H9 (cell line): ENCODE measurements around the gene CDSN. TPM values are rescaled to one million over a fixed set of nuclear protein-coding genes. Genes with fewer than 3 reads are reported as not detected.

Experiments
- DNase-seq: peaks from one replicate; pipeline ENCODE4 v3.0.0-alpha.2; 2017
- H2AFZ ChIP-seq: one replicate; pipeline ENCODE4 v1.6.1; 2013; ENCODE audit warnings: mild to moderate bottlenecking, low read length, control low read depth, moderate library complexity
- H2AK5ac ChIP-seq: 2 replicates; pipeline ENCODE4 v1.6.1; 2013; ENCODE audit warnings: low read length, control low read depth, mixed read lengths; ENCODE audit not compliant: insufficient read length
- H2BK120ac ChIP-seq: one replicate; pipeline ENCODE4 v1.6.1; 2013; ENCODE audit warnings: low read depth, mild to moderate bottlenecking, low read length, control low read depth, inconsistent platforms; ENCODE audit not compliant: poor library complexity, severe bottlenecking
- H2BK12ac ChIP-seq: 2 replicates; pipeline ENCODE4 v1.6.1; 2013; ENCODE audit warnings: low read length, control low read depth, mixed read lengths, low read depth; ENCODE audit not compliant: insufficient read length
- H2BK15ac ChIP-seq: 2 replicates; pipeline ENCODE4 v1.6.1; 2013; ENCODE audit warnings: low read depth, low read length, control low read depth
- H2BK20ac ChIP-seq: one replicate; pipeline ENCODE4 v1.6.1; 2013; ENCODE audit warnings: low read depth, mild to moderate bottlenecking, low read length, control low read depth, inconsistent platforms; ENCODE audit not compliant: poor library complexity, severe bottlenecking
- H2BK5ac ChIP-seq: 2 replicates; pipeline ENCODE4 v1.6.1; 2013; ENCODE audit warnings: low read length, control low read depth, mixed read lengths; ENCODE audit not compliant: insufficient read length
- H3K14ac ChIP-seq: 2 replicates; pipeline ENCODE4 v1.6.1; 2013; ENCODE audit warnings: low read length, control low read depth; ENCODE audit not compliant: insufficient read depth
- H3K18ac ChIP-seq: 2 replicates; pipeline ENCODE4 v1.6.1; 2013; ENCODE audit warnings: low read depth, mild to moderate bottlenecking, mixed read lengths, low read length, control low read depth; ENCODE audit not compliant: insufficient read length
- H3K23ac ChIP-seq: 2 replicates; pipeline ENCODE4 v1.6.1; 2013; ENCODE audit warnings: low read length, control low read depth, mixed read lengths, low read depth; ENCODE audit not compliant: insufficient read length
- H3K23me2 ChIP-seq: 2 replicates; pipeline ENCODE4 v1.6.1; 2013; ENCODE audit warnings: low read depth, mild to moderate bottlenecking, mixed read lengths, low read length, control low read depth; ENCODE audit not compliant: insufficient read length, poor library complexity, severe bottlenecking
- H3K27ac ChIP-seq: 2 replicates; pipeline ENCODE4 v1.5.1; 2013; ENCODE audit warnings: low read length, control low read depth, mixed read lengths, low read depth; ENCODE audit not compliant: insufficient read length
- H3K27me3 ChIP-seq: 2 replicates; pipeline ENCODE4 v1.6.1; 2013; ENCODE audit warnings: low read length, control low read depth, inconsistent platforms; ENCODE audit not compliant: insufficient read depth
- H3K4ac ChIP-seq: 2 replicates; pipeline ENCODE4 v1.6.1; 2013; ENCODE audit warnings: low read depth, mild to moderate bottlenecking, control low read depth, inconsistent platforms, low read length, moderate library complexity
- H3K4me1 ChIP-seq: 2 replicates; pipeline ENCODE4 v1.6.1; 2013; ENCODE audit warnings: low read length, control low read depth, inconsistent platforms; ENCODE audit not compliant: insufficient read depth
- H3K4me2 ChIP-seq: 2 replicates; pipeline ENCODE4 v1.6.1; 2013; ENCODE audit warnings: low read length, control low read depth, mixed read lengths; ENCODE audit not compliant: insufficient read length, insufficient read depth
- H3K56ac ChIP-seq: 2 replicates; pipeline ENCODE4 v1.6.1; 2013; ENCODE audit warnings: low read depth, mild to moderate bottlenecking, mixed read lengths, low read length, control low read depth; ENCODE audit not compliant: insufficient read length
- H3K79me1 ChIP-seq: 2 replicates; pipeline ENCODE4 v1.6.1; 2013; ENCODE audit warnings: low read depth, mild to moderate bottlenecking, moderate library complexity, low read length, control low read depth, inconsistent platforms; ENCODE audit not compliant: insufficient read depth, poor library complexity, severe bottlenecking
- H3K79me2 ChIP-seq: 2 replicates; pipeline ENCODE4 v1.6.1; 2013; ENCODE audit warnings: low read length, control low read depth, inconsistent platforms; ENCODE audit not compliant: insufficient read depth
- H3K9ac ChIP-seq: 2 replicates; pipeline ENCODE4 v1.6.1; 2013; ENCODE audit warnings: low read length, control low read depth, mixed read lengths; ENCODE audit not compliant: insufficient read length; ENCODE audit errors: extremely low read depth
- H3K9me3 ChIP-seq: one replicate; pipeline ENCODE4 v1.6.1; 2013; ENCODE audit warnings: low read depth, low read length, inconsistent platforms; ENCODE audit not compliant: control insufficient read depth
- H3T11ph ChIP-seq: one replicate; pipeline ENCODE4 v1.6.1; 2013; ENCODE audit warnings: mild to moderate bottlenecking, low read length, control low read depth, inconsistent platforms
- H4K20me1 ChIP-seq: one replicate; pipeline ENCODE4 v1.6.1; 2013; ENCODE audit not compliant: control insufficient read depth, insufficient read length, insufficient read depth
- H4K5ac ChIP-seq: 2 replicates; pipeline ENCODE4 v1.6.1; 2013; ENCODE audit warnings: low read depth, mild to moderate bottlenecking, mixed read lengths, low read length, control low read depth; ENCODE audit not compliant: insufficient read length
- H4K8ac ChIP-seq: replicated peaks from 2 replicates; pipeline ENCODE4 v1.6.1; 2013; ENCODE audit warnings: low read length, control low read depth, mixed read lengths, low read depth; ENCODE audit not compliant: insufficient read length
- H4K91ac ChIP-seq: 2 replicates; pipeline ENCODE4 v1.6.1; 2013; ENCODE audit warnings: low read depth, mild to moderate bottlenecking, moderate library complexity, mixed read lengths, low read length, control low read depth; ENCODE audit not compliant: insufficient read length
- H3K27ac Mint-ChIP-seq, 3 experiments: 2 replicates in 2 of 3; 3 replicates in 1 of 3; pipeline ENCODE4 v1.8.0; 2020 to 2021; ENCODE audit warnings: mixed read lengths in 3 of 3, mild to moderate bottlenecking in 1 of 3, moderate library complexity in 1 of 3
- H3K27me3 Mint-ChIP-seq: 2 replicates; pipeline ENCODE4 v1.8.0; 2021; ENCODE audit warnings: low read depth, mild to moderate bottlenecking, moderate library complexity, mixed read lengths
- H3K36me3 Mint-ChIP-seq, 3 experiments: 2 replicates in 2 of 3; 3 replicates in 1 of 3; pipeline ENCODE4 v1.8.0; 2020 to 2021; ENCODE audit warnings: low read depth in 3 of 3, mixed read lengths in 3 of 3; ENCODE audit not compliant: insufficient read depth in 1 of 3
- H3K4me1 Mint-ChIP-seq, 2 experiments: 2 replicates each; pipeline ENCODE4 v1.8.0; 2020; ENCODE audit warnings: mixed read lengths in 2 of 2
- H3K4me3 Mint-ChIP-seq, 2 experiments: 2 replicates in 1 of 2; 3 replicates in 1 of 2; pipeline ENCODE4 v1.8.0; 2020 to 2021; ENCODE audit warnings: mild to moderate bottlenecking in 2 of 2, mixed read lengths in 2 of 2, moderate library complexity in 1 of 2
- H3K9me3 Mint-ChIP-seq, 2 experiments: 2 replicates in 1 of 2; 3 replicates in 1 of 2; pipeline ENCODE4 v1.8.0; 2020; ENCODE audit warnings: mild to moderate bottlenecking in 2 of 2, mixed read lengths in 2 of 2, moderate library complexity in 1 of 2
- CTCF ChIP-seq: fragments of 200-600 bp; sonication (generic); conservative IDR thresholded peaks from 3 replicates; pipeline ENCODE4 v1.8.0; 2021; ENCODE audit warnings: antibody characterized with exemption, mild to moderate bottlenecking
- WGBS: extraction: QIAGEN DNeasy Blood & Tissue Kit; methylation state at CpG from one replicate; pipeline ENCODE4 v1.1.7; 2013; ENCODE audit warnings: missing lambda C conversion rate, low lambda C conversion rate, mixed read lengths; ENCODE audit not compliant: insufficient read length; ENCODE audit errors: extremely low coverage; 5-methylcytosine and 5-hydroxymethylcytosine counted together
- total RNA-seq: library from RNA; stranded (reverse); gene quantifications from 2 replicates; pipeline ENCODE4 v1.2.1, GENCODE V29; 2021

The CDSN gene
- total RNA-seq, 1 experiment from 2014 or later: not detected

DNA sequence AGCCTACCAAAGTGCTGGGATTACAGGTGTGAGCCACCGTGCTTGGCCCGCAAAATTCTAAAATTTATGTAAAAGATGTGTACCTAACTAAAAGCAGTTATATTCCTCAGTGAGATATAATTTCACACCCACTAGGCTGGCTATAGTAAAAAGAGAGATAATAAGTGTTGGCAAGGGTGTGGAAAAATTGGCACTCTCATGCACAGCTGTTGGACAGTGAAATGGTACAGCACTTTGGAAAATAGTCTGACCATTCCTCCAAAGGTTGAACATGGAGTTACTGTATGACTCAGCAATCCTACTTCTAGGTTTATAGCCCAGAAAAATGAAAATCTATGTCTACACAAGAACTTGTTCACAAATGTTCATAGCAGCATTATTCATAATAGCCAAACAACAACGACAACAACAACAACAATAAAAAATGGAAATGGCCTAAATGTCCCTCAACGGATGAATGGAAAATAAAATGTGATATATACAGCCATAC is 21.8 kb downstream of the CDSN start:
- no peaks in the 10 kb centered on the region for H4K20me1 ChIP-seq

More for the DNA sequence above, 21.8 kb downstream of the CDSN start:
- no peaks in the 10 kb centered on the region for H3K79me2 ChIP-seq
- no peak overlapping the region; a peak in 1 of 5 replicates for H3K4me3 Mint-ChIP-seq
- H3K9me3 ChIP-seq: no peaks in the 10 kb centered on the region
- H3K14ac ChIP-seq: no peak overlapping the region
- no peaks in the 10 kb centered on the region for H3K79me1 ChIP-seq
- no peaks in the 10 kb centered on the region; the same call in 1 of the 2 replicates for H3K27me3 Mint-ChIP-seq
- H3K18ac ChIP-seq: no peak overlapping the region
- H3K4ac ChIP-seq: no peak overlapping the region
- H3K36me3 Mint-ChIP-seq: no peaks in the 10 kb centered on the region
- no peak overlapping the region for H2AFZ ChIP-seq
- H2BK15ac ChIP-seq: no peak overlapping the region
- no peak overlapping the region for H3K23ac ChIP-seq
- no peak overlapping the region for H4K8ac ChIP-seq
- H2BK20ac ChIP-seq: no peak overlapping the region
- H2BK12ac ChIP-seq: no peak overlapping the region
- no peak overlapping the region for H3K27ac ChIP-seq
- no peak overlapping the region for H2BK120ac ChIP-seq
- no peak overlapping the region for H4K5ac ChIP-seq
- WGBS: no CpG with 5 or more reads among the region's 4 CpGs
- H3T11ph ChIP-seq: no peak overlapping the region
- no peak for TF ChIP-seq CTCF
- no peak overlapping the region for H4K91ac ChIP-seq
- H3K27me3 ChIP-seq: no peaks in the 10 kb centered on the region
- H3K9me3 Mint-ChIP-seq: no peaks in the 10 kb centered on the region
- no peak overlapping the region for H2AK5ac ChIP-seq
- H3K9ac ChIP-seq: no peak overlapping the region
- H3K27ac Mint-ChIP-seq: no peak overlapping the region
- no peak overlapping the region for H2BK5ac ChIP-seq
- peaks cover 15 to 16% of the 10 kb centered on the region in 2 experiments for H3K4me1 Mint-ChIP-seq
- peaks cover 2% of the 10 kb centered on the region; the same call in 1 of the 2 replicates for H3K4me1 ChIP-seq
- DNase-seq: no peak
- H3K4me2 ChIP-seq: no peak overlapping the region
- H3K23me2 ChIP-seq: no peaks in the 10 kb centered on the region
- H3K56ac ChIP-seq: no peak overlapping the region
